Cardiac septum (tissue), 1 donor: ENCODE measurements around the gene MAD1L1. TPM values are rescaled to one million over a fixed set of nuclear protein-coding genes. Genes with fewer than 3 reads are reported as not detected.
A peak's percentile ranks its signal among the peaks of the same experiment; 100 is the strongest.
"Not testable (repeated sequence)": the region's sequence is repeated elsewhere in the genome, so short reads cannot be mapped to it uniquely, and the experiment has no call there.

Experiments
- DNase-seq: peaks from one replicate; pipeline ENCODE4 v3.0.0-alpha.2; 2020; ENCODE audit warnings: low spot score
- intact Hi-C: fragments of 100-400 bp; cut with DNase I; formaldehyde crosslinking; loops from one replicate; pipeline ENCODE4 v1.14.0; 2022
- total RNA-seq: library from RNA; stranded (reverse); fragmentation: NEBNext Ultra II Directional; extraction: Animal tissue kit (Norgen Biotek cat#: 25700); gene quantifications from one replicate; pipeline ENCODE4 v1.2.1, GENCODE V29; 2021
- donor health status: DM: no; HTN: no; CAD: no.

MAD1L1 gene
- total RNA-seq, 1 donor from 2014 or later, result 13.5 TPM

GRCh38 chr7:2048006-2048405, 184.7 kb downstream of the MAD1L1 start:
- intact Hi-C loops, result no loop called here
- no peak for DNase-seq

- DNase-seq, result no peak
- intact Hi-C loops, result no loop called here
Measured at GRCh38 chr7:2046581-2047565, 185.9 kb downstream of the MAD1L1 start.

- DNase-seq, result no peak
- intact Hi-C loops, result no loop called here
Measured at GRCh38 chr7:2045559-2046405, 187.0 kb downstream of the MAD1L1 start.

GRCh38 chr7:2044883-2045471, 187.8 kb downstream of the MAD1L1 start:
- intact Hi-C loops, result no loop called here
- no peak for DNase-seq

- intact Hi-C loops, result no loop called here
- no peak for DNase-seq
Measured at GRCh38 chr7:2044311-2044882, 188.3 kb downstream of the MAD1L1 start.

- DNase-seq, result no peak
- intact Hi-C loops, result no loop called here
Measured at GRCh38 chr7:2043316-2044039, 189.3 kb downstream of the MAD1L1 start.

- peak; percentile 59 for DNase-seq
- intact Hi-C loops, result no loop called here
Measured at GRCh38 chr7:2042650-2043049, 190.1 kb downstream of the MAD1L1 start.

- DNase-seq, result peak; percentile 39
Measured at GRCh38 chr7:2041496-2042367, 191.0 kb downstream of the MAD1L1 start.

GRCh38 chr7:2040893-2041270, 191.9 kb downstream of the MAD1L1 start:
- intact Hi-C loops, result no loop called here
- DNase-seq, result no peak

More at GRCh38 chr7:2041496-2042367, 191.0 kb downstream of the MAD1L1 start:
- intact Hi-C loops, result no loop called here

- intact Hi-C loops, result no loop called here
Measured at GRCh38 chr7:2040201-2040892, 192.4 kb downstream of the MAD1L1 start.

GRCh38 chr7:2038931-2039728, 193.6 kb downstream of the MAD1L1 start:
- peak; percentile 47 for DNase-seq
- intact Hi-C loops, result no loop called here

More at GRCh38 chr7:2040201-2040892, 192.4 kb downstream of the MAD1L1 start:
- DNase-seq, result no peak

- intact Hi-C loops, result no loop called here
- DNase-seq, result peak; percentile 51
Measured at GRCh38 chr7:2037808-2038522, 194.8 kb downstream of the MAD1L1 start.

- intact Hi-C loops, result no loop called here
- DNase-seq, result peak; percentile 53
Measured at GRCh38 chr7:2037301-2037807, 195.4 kb downstream of the MAD1L1 start.

GRCh38 chr7:2036786-2037185, 196.0 kb downstream of the MAD1L1 start:
- DNase-seq, result peak; percentile 58
- intact Hi-C loops, result no loop called here

- intact Hi-C loops, result not testable (repeated sequence)
- DNase-seq, result peak; percentile 44
Measured at GRCh38 chr7:2036201-2036600, 196.5 kb downstream of the MAD1L1 start.
